Cardiac fibroblast (primary cell): Measurements from ENCODE around the gene RNH1.

Experiments used
- DNase-seq, 2 donors: peaks; one replicate each; pipeline versions ENCODE4 v3.0.0 to v3.0.0-alpha.2; 2010; ENCODE audit warnings: low read depth in 2 of 2
- H3K4me3 ChIP-seq, 2 donors: replicated peaks in 1 of 2; 1 replicate in 1 of 2; 2 replicates in 1 of 2; pipeline ENCODE4 v1.5.1; 2011; ENCODE audit warnings: low read depth in 2 of 2, low read length in 2 of 2, mild to moderate bottlenecking in 2 of 2, moderate library complexity in 1 of 2
- TF ChIP-seq, protein P1 (sequence below): IDR thresholded peaks from one replicate; pipeline ENCODE4 v1.5.1; 2011; ENCODE audit warnings: low read depth, mild to moderate bottlenecking, low read length, inconsistent platforms

Gene RNH1

GRCh38 chr11:501683-502287 is 5.3 kb downstream of the RNH1 start:
- TF ChIP-seq, protein P1, sequence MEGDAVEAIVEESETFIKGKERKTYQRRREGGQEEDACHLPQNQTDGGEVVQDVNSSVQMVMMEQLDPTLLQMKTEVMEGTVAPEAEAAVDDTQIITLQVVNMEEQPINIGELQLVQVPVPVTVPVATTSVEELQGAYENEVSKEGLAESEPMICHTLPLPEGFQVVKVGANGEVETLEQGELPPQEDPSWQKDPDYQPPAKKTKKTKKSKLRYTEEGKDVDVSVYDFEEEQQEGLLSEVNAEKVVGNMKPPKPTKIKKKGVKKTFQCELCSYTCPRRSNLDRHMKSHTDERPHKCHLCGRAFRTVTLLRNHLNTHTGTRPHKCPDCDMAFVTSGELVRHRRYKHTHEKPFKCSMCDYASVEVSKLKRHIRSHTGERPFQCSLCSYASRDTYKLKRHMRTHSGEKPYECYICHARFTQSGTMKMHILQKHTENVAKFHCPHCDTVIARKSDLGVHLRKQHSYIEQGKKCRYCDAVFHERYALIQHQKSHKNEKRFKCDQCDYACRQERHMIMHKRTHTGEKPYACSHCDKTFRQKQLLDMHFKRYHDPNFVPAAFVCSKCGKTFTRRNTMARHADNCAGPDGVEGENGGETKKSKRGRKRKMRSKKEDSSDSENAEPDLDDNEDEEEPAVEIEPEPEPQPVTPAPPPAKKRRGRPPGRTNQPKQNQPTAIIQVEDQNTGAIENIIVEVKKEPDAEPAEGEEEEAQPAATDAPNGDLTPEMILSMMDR: no peak
- DNase-seq: no peak
- no peak overlapping the region for H3K4me3 ChIP-seq

DNA sequence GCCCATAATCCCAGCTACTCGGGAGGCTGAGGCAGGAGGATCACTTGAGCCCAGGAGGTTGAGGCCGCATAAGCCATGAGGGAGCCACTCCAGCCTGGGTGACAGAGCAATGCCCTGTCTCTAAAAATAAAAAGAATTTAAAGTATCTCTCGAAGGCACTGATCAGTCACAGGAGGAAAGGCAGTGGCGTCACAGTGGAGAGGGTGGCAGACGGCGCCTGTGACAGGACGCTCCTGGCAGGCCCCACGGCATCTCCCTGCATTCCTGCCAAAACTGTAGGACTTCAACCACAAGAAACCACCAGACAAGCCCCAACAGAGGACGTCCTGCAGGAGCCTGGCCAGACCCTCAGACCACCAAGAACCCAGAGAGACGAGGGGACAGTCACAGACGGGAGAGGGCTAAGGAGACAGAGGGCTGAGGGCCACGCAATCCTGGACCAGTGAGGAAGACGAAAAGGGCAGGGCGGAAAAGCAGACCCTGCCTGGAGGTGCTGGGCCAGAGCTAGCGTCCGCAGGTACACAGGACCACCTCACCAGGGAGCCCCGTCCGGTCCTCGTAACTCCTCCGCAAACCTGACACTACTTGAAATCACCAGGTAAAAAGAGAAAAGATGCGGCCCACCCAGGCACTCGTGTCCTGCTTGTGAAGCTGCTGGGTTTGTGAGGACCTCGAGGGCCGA is 5.9 kb downstream of the RNH1 start:
- H3K4me3 ChIP-seq: no peak overlapping the region
- TF ChIP-seq, protein P1: no peak
- DNase-seq: no peak

DNA sequence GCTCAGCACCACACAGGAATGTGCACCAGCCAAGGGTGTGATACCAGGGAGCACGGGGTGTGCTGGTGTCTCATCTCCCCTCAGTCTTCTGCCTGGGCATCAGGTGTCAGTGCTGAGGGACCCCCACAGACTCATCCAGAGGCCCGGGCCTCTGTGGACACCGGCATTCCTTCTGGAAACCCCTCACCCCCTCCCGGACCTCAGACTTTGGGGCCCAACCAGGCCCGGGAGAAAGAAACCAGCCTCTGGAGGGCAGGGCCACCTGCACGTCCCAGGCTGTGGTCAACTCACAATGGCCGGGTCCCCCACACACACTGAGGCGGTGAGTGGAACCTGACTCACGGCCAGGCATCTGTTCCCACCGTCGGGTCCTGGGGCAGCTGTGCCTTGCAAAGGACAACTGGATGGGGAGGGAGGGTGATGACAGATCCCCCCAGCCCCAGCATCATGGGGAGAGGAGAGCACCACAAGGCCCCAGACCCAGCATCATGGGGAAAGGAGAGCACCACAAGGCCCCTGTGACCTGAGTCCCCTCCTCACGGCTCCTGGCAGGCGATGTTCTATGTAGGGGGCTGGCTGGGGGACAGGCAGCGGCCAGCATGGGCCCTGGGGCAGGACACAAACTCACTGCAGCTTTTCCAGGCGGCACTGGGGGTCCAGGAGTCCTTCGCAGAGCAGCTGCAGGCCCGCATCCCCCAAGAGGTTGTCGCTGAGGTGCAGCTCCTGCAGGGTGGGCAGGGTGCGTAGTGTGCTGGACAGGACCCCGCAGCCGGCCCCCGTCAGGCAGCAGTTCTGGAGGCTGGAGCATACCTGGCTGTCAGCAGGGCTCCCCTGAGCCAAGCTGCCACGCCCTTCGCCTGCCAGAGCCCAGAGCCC is 7.6 kb downstream of the RNH1 start:
- DNase-seq: no peak
- TF ChIP-seq, protein P1: no peak
- no peak overlapping the region for H3K4me3 ChIP-seq

DNA sequence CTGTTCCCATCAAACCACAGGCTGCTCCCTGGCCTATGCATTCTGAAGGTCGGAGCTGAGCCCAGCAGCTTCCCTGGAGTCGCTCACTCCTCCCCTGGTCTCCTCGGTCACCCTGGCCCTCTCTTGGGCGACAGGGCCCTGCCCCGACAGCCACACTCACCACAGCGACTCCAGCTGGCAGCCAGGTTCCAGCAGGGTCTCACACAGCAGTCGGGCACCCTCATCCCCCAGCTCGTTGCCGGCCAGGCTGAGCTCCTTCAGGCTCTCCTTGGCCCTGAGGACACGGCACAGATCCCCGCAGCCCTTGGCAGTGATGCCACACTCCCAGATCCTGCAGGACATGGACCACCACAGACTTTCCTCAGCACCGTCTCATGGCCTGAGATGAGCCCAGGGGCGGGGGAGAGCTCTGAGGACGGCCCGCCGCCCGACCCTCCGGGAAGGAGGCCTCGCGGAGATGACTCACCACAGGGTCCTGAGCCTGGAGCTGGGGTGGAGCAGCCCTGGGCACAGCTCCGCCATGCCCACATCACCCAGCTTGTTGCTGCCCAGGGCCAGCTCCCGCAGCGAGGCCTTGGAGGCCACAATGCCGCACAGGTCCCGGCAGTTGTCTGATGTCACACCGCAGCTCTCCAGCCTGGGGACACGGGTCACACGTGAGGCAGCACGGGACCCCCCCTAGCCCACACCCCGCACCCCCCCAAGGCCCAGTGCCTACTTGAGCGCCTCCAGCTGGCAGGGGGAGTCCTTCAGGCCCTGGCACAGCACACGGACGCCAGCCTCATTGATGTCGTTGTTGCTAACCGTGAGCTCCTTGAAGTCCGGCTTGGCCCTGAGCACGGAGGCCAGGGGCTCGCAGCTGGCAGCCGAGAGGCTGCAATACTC is 8.5 kb downstream of the RNH1 start:
- H3K4me3 ChIP-seq: no peak overlapping the region
- no peak for DNase-seq
- TF ChIP-seq, protein P1: no peak

DNA sequence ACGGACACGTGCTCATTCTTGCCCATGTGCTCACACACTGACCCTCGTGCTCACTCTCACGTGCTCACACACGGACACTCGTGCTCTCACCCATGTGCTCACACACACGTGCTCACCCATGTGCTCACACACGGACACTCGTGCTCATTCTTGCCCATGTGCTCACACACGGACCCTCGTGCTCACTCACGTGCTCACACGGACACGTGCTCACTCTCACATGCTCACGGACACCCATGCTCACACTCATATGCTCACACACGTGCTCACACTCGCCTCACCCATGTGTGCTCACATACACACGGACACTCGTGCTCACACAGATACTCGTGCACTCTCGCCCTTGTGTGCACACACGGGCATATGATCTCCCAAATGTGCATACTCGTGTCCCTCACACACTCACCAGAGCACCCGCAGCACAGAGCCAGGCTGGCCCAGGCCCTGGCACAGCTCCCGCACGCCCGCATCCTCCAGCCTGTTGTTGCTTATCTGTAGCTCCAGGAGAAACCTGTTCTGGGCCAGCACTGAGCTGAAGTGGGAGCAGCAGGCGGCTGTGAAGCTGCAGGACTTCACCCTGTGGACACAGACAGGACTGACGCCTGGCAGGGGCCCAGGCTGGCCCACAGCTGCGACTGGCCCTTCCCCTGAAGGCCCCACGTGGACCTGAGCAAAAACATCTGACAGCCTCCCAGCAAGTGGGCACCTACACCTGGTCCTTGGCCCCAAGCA is 9.3 kb downstream of the RNH1 start:
- no peak for DNase-seq
- TF ChIP-seq, protein P1: no peak
- H3K4me3 ChIP-seq: no peak overlapping the region
